H9 (cell line): ENCODE measurements around the gene JAK1. TPM values are rescaled to one million over a fixed set of nuclear protein-coding genes. Genes with fewer than 3 reads are reported as not detected.

Experiments
- DNase-seq: peaks from one replicate; pipeline ENCODE4 v3.0.0-alpha.2; 2017
- H2AFZ ChIP-seq: one replicate; pipeline ENCODE4 v1.6.1; 2013; ENCODE audit warnings: mild to moderate bottlenecking, low read length, control low read depth, moderate library complexity
- H2AK5ac ChIP-seq: 2 replicates; pipeline ENCODE4 v1.6.1; 2013; ENCODE audit warnings: low read length, control low read depth, mixed read lengths; ENCODE audit not compliant: insufficient read length
- H2BK120ac ChIP-seq: one replicate; pipeline ENCODE4 v1.6.1; 2013; ENCODE audit warnings: low read depth, mild to moderate bottlenecking, low read length, control low read depth, inconsistent platforms; ENCODE audit not compliant: poor library complexity, severe bottlenecking
- H2BK12ac ChIP-seq: 2 replicates; pipeline ENCODE4 v1.6.1; 2013; ENCODE audit warnings: low read length, control low read depth, mixed read lengths, low read depth; ENCODE audit not compliant: insufficient read length
- H2BK15ac ChIP-seq: 2 replicates; pipeline ENCODE4 v1.6.1; 2013; ENCODE audit warnings: low read depth, low read length, control low read depth
- H2BK20ac ChIP-seq: one replicate; pipeline ENCODE4 v1.6.1; 2013; ENCODE audit warnings: low read depth, mild to moderate bottlenecking, low read length, control low read depth, inconsistent platforms; ENCODE audit not compliant: poor library complexity, severe bottlenecking
- H2BK5ac ChIP-seq: 2 replicates; pipeline ENCODE4 v1.6.1; 2013; ENCODE audit warnings: low read length, control low read depth, mixed read lengths; ENCODE audit not compliant: insufficient read length
- H3K14ac ChIP-seq: 2 replicates; pipeline ENCODE4 v1.6.1; 2013; ENCODE audit warnings: low read length, control low read depth; ENCODE audit not compliant: insufficient read depth
- H3K18ac ChIP-seq: 2 replicates; pipeline ENCODE4 v1.6.1; 2013; ENCODE audit warnings: low read depth, mild to moderate bottlenecking, mixed read lengths, low read length, control low read depth; ENCODE audit not compliant: insufficient read length
- H3K23ac ChIP-seq: 2 replicates; pipeline ENCODE4 v1.6.1; 2013; ENCODE audit warnings: low read length, control low read depth, mixed read lengths, low read depth; ENCODE audit not compliant: insufficient read length
- H3K23me2 ChIP-seq: 2 replicates; pipeline ENCODE4 v1.6.1; 2013; ENCODE audit warnings: low read depth, mild to moderate bottlenecking, mixed read lengths, low read length, control low read depth; ENCODE audit not compliant: insufficient read length, poor library complexity, severe bottlenecking
- H3K27ac ChIP-seq: 2 replicates; pipeline ENCODE4 v1.5.1; 2013; ENCODE audit warnings: low read length, control low read depth, mixed read lengths, low read depth; ENCODE audit not compliant: insufficient read length
- H3K27me3 ChIP-seq: 2 replicates; pipeline ENCODE4 v1.6.1; 2013; ENCODE audit warnings: low read length, control low read depth, inconsistent platforms; ENCODE audit not compliant: insufficient read depth
- H3K4ac ChIP-seq: 2 replicates; pipeline ENCODE4 v1.6.1; 2013; ENCODE audit warnings: low read depth, mild to moderate bottlenecking, control low read depth, inconsistent platforms, low read length, moderate library complexity
- H3K4me1 ChIP-seq: 2 replicates; pipeline ENCODE4 v1.6.1; 2013; ENCODE audit warnings: low read length, control low read depth, inconsistent platforms; ENCODE audit not compliant: insufficient read depth
- H3K4me2 ChIP-seq: 2 replicates; pipeline ENCODE4 v1.6.1; 2013; ENCODE audit warnings: low read length, control low read depth, mixed read lengths; ENCODE audit not compliant: insufficient read length, insufficient read depth
- H3K56ac ChIP-seq: 2 replicates; pipeline ENCODE4 v1.6.1; 2013; ENCODE audit warnings: low read depth, mild to moderate bottlenecking, mixed read lengths, low read length, control low read depth; ENCODE audit not compliant: insufficient read length
- H3K79me1 ChIP-seq: 2 replicates; pipeline ENCODE4 v1.6.1; 2013; ENCODE audit warnings: low read depth, mild to moderate bottlenecking, moderate library complexity, low read length, control low read depth, inconsistent platforms; ENCODE audit not compliant: insufficient read depth, poor library complexity, severe bottlenecking
- H3K79me2 ChIP-seq: 2 replicates; pipeline ENCODE4 v1.6.1; 2013; ENCODE audit warnings: low read length, control low read depth, inconsistent platforms; ENCODE audit not compliant: insufficient read depth
- H3K9ac ChIP-seq: 2 replicates; pipeline ENCODE4 v1.6.1; 2013; ENCODE audit warnings: low read length, control low read depth, mixed read lengths; ENCODE audit not compliant: insufficient read length; ENCODE audit errors: extremely low read depth
- H3K9me3 ChIP-seq: one replicate; pipeline ENCODE4 v1.6.1; 2013; ENCODE audit warnings: low read depth, low read length, inconsistent platforms; ENCODE audit not compliant: control insufficient read depth
- H3T11ph ChIP-seq: one replicate; pipeline ENCODE4 v1.6.1; 2013; ENCODE audit warnings: mild to moderate bottlenecking, low read length, control low read depth, inconsistent platforms
- H4K20me1 ChIP-seq: one replicate; pipeline ENCODE4 v1.6.1; 2013; ENCODE audit not compliant: control insufficient read depth, insufficient read length, insufficient read depth
- H4K5ac ChIP-seq: 2 replicates; pipeline ENCODE4 v1.6.1; 2013; ENCODE audit warnings: low read depth, mild to moderate bottlenecking, mixed read lengths, low read length, control low read depth; ENCODE audit not compliant: insufficient read length
- H4K8ac ChIP-seq: replicated peaks from 2 replicates; pipeline ENCODE4 v1.6.1; 2013; ENCODE audit warnings: low read length, control low read depth, mixed read lengths, low read depth; ENCODE audit not compliant: insufficient read length
- H4K91ac ChIP-seq: 2 replicates; pipeline ENCODE4 v1.6.1; 2013; ENCODE audit warnings: low read depth, mild to moderate bottlenecking, moderate library complexity, mixed read lengths, low read length, control low read depth; ENCODE audit not compliant: insufficient read length
- H3K27ac Mint-ChIP-seq, 3 experiments: 2 replicates in 2 of 3; 3 replicates in 1 of 3; pipeline ENCODE4 v1.8.0; 2020 to 2021; ENCODE audit warnings: mixed read lengths in 3 of 3, mild to moderate bottlenecking in 1 of 3, moderate library complexity in 1 of 3
- H3K27me3 Mint-ChIP-seq: 2 replicates; pipeline ENCODE4 v1.8.0; 2021; ENCODE audit warnings: low read depth, mild to moderate bottlenecking, moderate library complexity, mixed read lengths
- H3K36me3 Mint-ChIP-seq, 3 experiments: 2 replicates in 2 of 3; 3 replicates in 1 of 3; pipeline ENCODE4 v1.8.0; 2020 to 2021; ENCODE audit warnings: low read depth in 3 of 3, mixed read lengths in 3 of 3; ENCODE audit not compliant: insufficient read depth in 1 of 3
- H3K4me1 Mint-ChIP-seq, 2 experiments: 2 replicates each; pipeline ENCODE4 v1.8.0; 2020; ENCODE audit warnings: mixed read lengths in 2 of 2
- H3K4me3 Mint-ChIP-seq, 2 experiments: 2 replicates in 1 of 2; 3 replicates in 1 of 2; pipeline ENCODE4 v1.8.0; 2020 to 2021; ENCODE audit warnings: mild to moderate bottlenecking in 2 of 2, mixed read lengths in 2 of 2, moderate library complexity in 1 of 2
- H3K9me3 Mint-ChIP-seq, 2 experiments: 2 replicates in 1 of 2; 3 replicates in 1 of 2; pipeline ENCODE4 v1.8.0; 2020; ENCODE audit warnings: mild to moderate bottlenecking in 2 of 2, mixed read lengths in 2 of 2, moderate library complexity in 1 of 2
- CTCF ChIP-seq: fragments of 200-600 bp; sonication (generic); conservative IDR thresholded peaks from 3 replicates; pipeline ENCODE4 v1.8.0; 2021; ENCODE audit warnings: antibody characterized with exemption, mild to moderate bottlenecking
- WGBS: extraction: QIAGEN DNeasy Blood & Tissue Kit; methylation state at CpG from one replicate; pipeline ENCODE4 v1.1.7; 2013; ENCODE audit warnings: missing lambda C conversion rate, low lambda C conversion rate, mixed read lengths; ENCODE audit not compliant: insufficient read length; ENCODE audit errors: extremely low coverage; 5-methylcytosine and 5-hydroxymethylcytosine counted together
- total RNA-seq: library from RNA; stranded (reverse); gene quantifications from 2 replicates; pipeline ENCODE4 v1.2.1, GENCODE V29; 2021

JAK1 gene
- total RNA-seq, 1 experiment from 2014 or later, result 12.8 TPM

GRCh38 chr1:64973061-64973647, 6.8 kb upstream of the JAK1 start:
- Histone ChIP-seq H3K23ac (no peak overlapping the region), H3K27me3 (no peaks in the 10 kb centered on the region), H3K79me2 (no peaks in the 10 kb centered on the region), H3K23me2 (no peaks in the 10 kb centered on the region), H2BK12ac (no peak overlapping the region), H2AFZ (no peak overlapping the region), H2BK20ac (no peak overlapping the region), H3K56ac (no peak overlapping the region), H4K20me1 (no peaks in the 10 kb centered on the region), H3T11ph (no peak overlapping the region), H3K4me1 (peaks cover 12% of the 10 kb centered on the region), H3K27ac (no peak overlapping the region), H3K79me1 (no peaks in the 10 kb centered on the region), H4K8ac (no peak overlapping the region), H3K18ac (no peak overlapping the region), H3K9ac (no peak overlapping the region), H2BK5ac (no peak overlapping the region), H4K5ac (no peak overlapping the region), H2AK5ac (no peak overlapping the region), H3K14ac (no peak overlapping the region), H2BK15ac (no peak overlapping the region), H3K4ac (no peak overlapping the region), H4K91ac (no peak overlapping the region), H3K4me2 (no peak overlapping the region), H3K9me3 (no peaks in the 10 kb centered on the region), H2BK120ac (no peak overlapping the region)
- H3K4me1 Mint-ChIP-seq, result peaks cover 6 to 10% of the 10 kb centered on the region in 2 experiments
- no peaks in the 10 kb centered on the region for H3K9me3 Mint-ChIP-seq
- peaks cover 2% of the 10 kb centered on the region for H3K27me3 Mint-ChIP-seq
- DNase-seq, result no peak
- H3K4me3 Mint-ChIP-seq, result no peak overlapping the region
- H3K27ac Mint-ChIP-seq, result no peak overlapping the region
- H3K36me3 Mint-ChIP-seq, result no peaks in the 10 kb centered on the region
- WGBS, result no CpG with 5 or more reads among the region's 3 CpGs
- TF ChIP-seq CTCF, result no peak
